BLaER1 (cell line): ENCODE measurements around the gene GRK5.
A peak's percentile ranks its signal among the peaks of the same experiment; 100 is the strongest.

Experiments
- H3K27ac ChIP-seq: shearing (Covaris generic); formaldehyde crosslinking; 2 replicates; pipeline ENCODE4 v1.8.1; 2022
- H3K27me3 ChIP-seq: shearing (Covaris generic); formaldehyde crosslinking; 2 replicates; pipeline ENCODE4 v1.8.1; 2022
- H3K36me3 ChIP-seq: shearing (Covaris generic); formaldehyde crosslinking; 2 replicates; pipeline ENCODE4 v1.8.1; 2022
- H3K4me1 ChIP-seq: shearing (Covaris generic); formaldehyde crosslinking; 2 replicates; pipeline ENCODE4 v1.8.1; 2022
- H3K4me2 ChIP-seq: shearing (Covaris generic); formaldehyde crosslinking; 2 replicates; pipeline ENCODE4 v1.8.1; 2022
- H3K4me3 ChIP-seq: shearing (Covaris generic); formaldehyde crosslinking; 2 replicates; pipeline ENCODE4 v1.8.1; 2022
- H3K9ac ChIP-seq: shearing (Covaris generic); formaldehyde crosslinking; 2 replicates; pipeline ENCODE4 v1.8.1; 2022
- H3K9me3 ChIP-seq: shearing (Covaris generic); formaldehyde crosslinking; 2 replicates; pipeline ENCODE4 v1.8.1; 2022
- H4K20me1 ChIP-seq: shearing (Covaris generic); formaldehyde crosslinking; 2 replicates; pipeline ENCODE4 v1.8.1; 2022
- Cebpa-rat ChIP-seq: shearing (Covaris generic); IDR thresholded peaks from 2 replicates; pipeline ENCODE4 v1.8.1; 2022

Gene GRK5

GRCh38 chr10:119207366-119207666 is at the start of gene GRK5:
Gene GRK5, plus strand, starts transcription at chr10:119207571. Its CDS starts 347 bp downstream, at chr10:119207918.
- no peaks in the 10 kb centered on the region for H3K36me3 ChIP-seq
- H3K4me1 ChIP-seq: peaks cover 25% of the 10 kb centered on the region
- H3K9ac ChIP-seq: peak within 1 kb of the TSS; percentile 91
- no peaks in the 10 kb centered on the region for H3K9me3 ChIP-seq
- peak within 1 kb of the TSS; percentile 89 for H3K27ac ChIP-seq
- peak within 1 kb of the TSS; percentile 97 for H3K4me2 ChIP-seq
- H3K4me3 ChIP-seq: peak within 1 kb of the TSS; percentile 80
- H3K27me3 ChIP-seq: peaks cover 46% of the 10 kb centered on the region
- peaks cover 23% of the 10 kb centered on the region for H4K20me1 ChIP-seq
- no peak for TF ChIP-seq Cebpa-rat

GRCh38 chr10:119159332-119159731 is 48.0 kb upstream of the GRK5 start:
- H3K9ac ChIP-seq: no peak overlapping the region
- H3K4me2 ChIP-seq: no peak overlapping the region
- H3K27ac ChIP-seq: no peak overlapping the region
- no peaks in the 10 kb centered on the region for H3K27me3 ChIP-seq
- H3K4me3 ChIP-seq: no peak overlapping the region
- no peaks in the 10 kb centered on the region for H4K20me1 ChIP-seq
- H3K9me3 ChIP-seq: no peaks in the 10 kb centered on the region
- H3K4me1 ChIP-seq: peaks cover 16% of the 10 kb centered on the region
- peaks cover 94% of the 10 kb centered on the region for H3K36me3 ChIP-seq
- TF ChIP-seq Cebpa-rat: no peak

GRCh38 chr10:119161680-119162451 is 45.5 kb upstream of the GRK5 start:
- H3K27me3 ChIP-seq: no peaks in the 10 kb centered on the region
- H3K9ac ChIP-seq: no peak overlapping the region
- no peaks in the 10 kb centered on the region for H3K9me3 ChIP-seq
- no peak overlapping the region for H3K27ac ChIP-seq
- no peak for TF ChIP-seq Cebpa-rat
- peaks cover 34% of the 10 kb centered on the region for H3K4me1 ChIP-seq
- no peak overlapping the region for H3K4me3 ChIP-seq
- H4K20me1 ChIP-seq: no peaks in the 10 kb centered on the region
- H3K4me2 ChIP-seq: no peak overlapping the region
- H3K36me3 ChIP-seq: peaks cover 72% of the 10 kb centered on the region

GRCh38 chr10:119162452-119163092 is 44.8 kb upstream of the GRK5 start:
- H3K4me1 ChIP-seq: peaks cover 35% of the 10 kb centered on the region
- H3K27me3 ChIP-seq: no peaks in the 10 kb centered on the region
- H3K4me3 ChIP-seq: no peak overlapping the region
- no peaks in the 10 kb centered on the region for H3K9me3 ChIP-seq
- H3K4me2 ChIP-seq: no peak overlapping the region
- no peak for TF ChIP-seq Cebpa-rat
- H3K36me3 ChIP-seq: peaks cover 73% of the 10 kb centered on the region
- no peak overlapping the region for H3K27ac ChIP-seq
- no peak overlapping the region for H3K9ac ChIP-seq
- no peaks in the 10 kb centered on the region for H4K20me1 ChIP-seq

GRCh38 chr10:119165171-119166117 is 41.9 kb upstream of the GRK5 start, which contains the start of gene SFXN4:
Gene SFXN4, minus strand, starts transcription at chr10:119165714. Its CDS starts 67 bp downstream, at chr10:119165647.
- no peak for TF ChIP-seq Cebpa-rat
- Histone ChIP-seq H3K4me3 (peak within 1 kb of the TSS; percentile 80), H4K20me1 (no peaks in the 10 kb centered on the region), H3K36me3 (peaks cover 72% of the 10 kb centered on the region), H3K27me3 (no peaks in the 10 kb centered on the region), H3K27ac (peak within 1 kb of the TSS; percentile 95), H3K4me1 (peaks cover 35% of the 10 kb centered on the region), H3K4me2 (peak within 1 kb of the TSS; percentile 93), H3K9me3 (no peaks in the 10 kb centered on the region), H3K9ac (peak within 1 kb of the TSS; percentile 93)

- peak overlapping the region; percentile 93 for H3K9ac ChIP-seq
- no peaks in the 10 kb centered on the region for H3K9me3 ChIP-seq
- peaks cover 72% of the 10 kb centered on the region for H3K36me3 ChIP-seq
- peaks cover 35% of the 10 kb centered on the region for H3K4me1 ChIP-seq
- no peaks in the 10 kb centered on the region for H4K20me1 ChIP-seq
- TF ChIP-seq Cebpa-rat: no peak
- H3K4me2 ChIP-seq: peak overlapping the region; percentile 93
- H3K27me3 ChIP-seq: no peaks in the 10 kb centered on the region
- peak overlapping the region; percentile 95 for H3K27ac ChIP-seq
- H3K4me3 ChIP-seq: peak overlapping the region; percentile 80
These were observed 41.3 kb upstream of the GRK5 start for GRCh38 chr10:119166118-119166500.

- Histone ChIP-seq H3K27ac (peak overlapping the region; percentile 95), H3K36me3 (peaks cover 72% of the 10 kb centered on the region), H3K9ac (peak overlapping the region; percentile 93; the same call in 1 of the 2 replicates), H3K4me3 (0 out of 2 replicates have a peak overlapping the region, but pooled peaks have one; percentile 80), H3K27me3 (no peaks in the 10 kb centered on the region), H3K9me3 (no peaks in the 10 kb centered on the region), H3K4me2 (peak overlapping the region; percentile 93), H3K4me1 (peaks cover 35% of the 10 kb centered on the region), H4K20me1 (no peaks in the 10 kb centered on the region)
- TF ChIP-seq Cebpa-rat: no peak
These were observed 40.8 kb upstream of the GRK5 start for GRCh38 chr10:119166564-119166963.

GRCh38 chr10:119167041-119167440 is 40.3 kb upstream of the GRK5 start:
- Histone ChIP-seq H3K27me3 (no peaks in the 10 kb centered on the region), H3K9me3 (no peaks in the 10 kb centered on the region), H3K4me1 (peaks cover 35% of the 10 kb centered on the region), H3K27ac (no peak overlapping the region), H3K4me3 (no peak overlapping the region), H4K20me1 (no peaks in the 10 kb centered on the region), H3K4me2 (no peak overlapping the region), H3K36me3 (peaks cover 72% of the 10 kb centered on the region), H3K9ac (no peak overlapping the region)
- TF ChIP-seq Cebpa-rat: no peak

- no peak overlapping the region for H3K4me3 ChIP-seq
- H3K9me3 ChIP-seq: no peaks in the 10 kb centered on the region
- H3K4me2 ChIP-seq: no peak overlapping the region
- peaks cover 83% of the 10 kb centered on the region for H3K36me3 ChIP-seq
- H3K4me1 ChIP-seq: peaks cover 20% of the 10 kb centered on the region
- no peaks in the 10 kb centered on the region for H3K27me3 ChIP-seq
- H4K20me1 ChIP-seq: peaks cover 19% of the 10 kb centered on the region
- no peak overlapping the region for H3K27ac ChIP-seq
- TF ChIP-seq Cebpa-rat: no peak
- no peak overlapping the region for H3K9ac ChIP-seq
These were observed 33.3 kb upstream of the GRK5 start for GRCh38 chr10:119174109-119174508.
